GM19099 (cell line): ENCODE data around the gene MARCHF10.

Source experiments
- POLR2A ChIP-seq: IDR thresholded peaks from 3 replicates; pipeline ENCODE4 v1.6.1; 2011; ENCODE audit warnings: low read depth; ENCODE audit not compliant: insufficient read length; ENCODE audit errors: extremely low read depth

MARCHF10 gene

DNA sequence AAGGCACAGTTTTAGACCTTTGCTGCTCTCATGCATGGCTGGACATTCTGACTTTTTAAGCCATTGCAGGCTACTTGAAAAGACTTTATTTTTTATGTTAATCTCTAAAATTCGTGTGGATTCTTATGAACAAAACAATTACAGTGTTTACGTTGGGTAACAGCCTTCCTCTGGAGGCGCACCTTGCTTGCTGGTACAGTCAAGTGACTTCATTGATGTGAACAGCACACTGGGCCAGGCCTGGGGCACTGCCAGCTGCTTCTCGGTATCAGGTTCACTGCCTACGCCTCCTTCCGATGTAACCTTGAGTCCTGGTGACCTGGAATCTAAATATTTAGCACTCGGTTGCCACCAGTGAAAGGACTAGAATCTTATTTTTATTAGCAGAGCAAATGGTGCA is 27.8 kb downstream of the MARCHF10 start:
- no peak for TF ChIP-seq POLR2A

DNA sequence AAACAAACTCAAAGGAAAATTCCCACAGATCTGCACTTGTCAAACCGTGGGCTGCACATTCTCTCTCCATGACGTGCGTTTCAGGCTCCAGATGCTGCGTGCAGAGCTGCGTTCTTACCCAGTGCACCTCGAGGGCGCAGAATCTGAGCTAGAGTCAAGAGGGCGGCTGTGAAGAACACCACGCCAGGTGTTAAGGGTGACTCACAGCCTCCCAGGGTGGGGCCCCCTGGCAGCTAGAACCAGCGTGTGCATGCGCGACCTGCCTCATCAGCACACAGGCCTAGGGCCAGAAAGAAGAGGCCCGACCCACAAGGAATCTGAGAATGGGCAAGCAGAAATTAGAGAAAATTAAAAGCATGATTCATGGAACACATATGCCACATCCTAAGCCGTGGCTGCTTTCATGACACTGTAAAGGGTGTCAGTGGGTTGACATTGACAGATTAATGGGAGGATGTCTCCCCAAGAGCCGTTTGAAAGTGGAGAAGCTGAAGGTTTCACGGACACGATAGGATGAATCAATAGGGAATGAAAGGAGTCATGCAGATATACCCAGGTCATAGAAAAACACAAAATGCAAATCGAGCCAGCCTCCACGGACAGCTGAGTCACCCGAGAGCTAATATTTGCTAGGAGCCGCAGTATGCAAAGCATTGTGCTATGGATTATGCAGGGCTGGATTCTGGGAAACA is 29.0 kb downstream of the MARCHF10 start:
- no peak for TF ChIP-seq POLR2A

DNA sequence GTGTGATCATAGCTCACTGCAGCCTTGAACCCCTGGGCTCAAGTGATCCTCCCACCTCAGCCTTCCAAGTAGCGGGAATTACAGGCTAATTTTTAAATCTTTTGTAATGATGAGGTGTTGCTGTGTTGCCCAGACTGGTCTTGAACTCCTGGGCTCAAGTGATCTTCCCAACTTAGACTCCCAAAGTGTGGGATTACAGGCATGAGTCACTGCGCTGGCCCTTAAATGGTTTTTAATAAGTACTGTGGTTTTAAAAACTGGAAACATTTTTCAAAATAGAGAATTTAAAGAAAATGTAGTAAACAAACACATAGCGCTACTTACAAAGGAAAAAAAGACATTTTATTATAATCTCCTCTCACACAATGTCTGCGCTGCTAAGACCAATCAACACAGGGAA is 32.2 kb downstream of the MARCHF10 start:
- TF ChIP-seq POLR2A: no peak

DNA sequence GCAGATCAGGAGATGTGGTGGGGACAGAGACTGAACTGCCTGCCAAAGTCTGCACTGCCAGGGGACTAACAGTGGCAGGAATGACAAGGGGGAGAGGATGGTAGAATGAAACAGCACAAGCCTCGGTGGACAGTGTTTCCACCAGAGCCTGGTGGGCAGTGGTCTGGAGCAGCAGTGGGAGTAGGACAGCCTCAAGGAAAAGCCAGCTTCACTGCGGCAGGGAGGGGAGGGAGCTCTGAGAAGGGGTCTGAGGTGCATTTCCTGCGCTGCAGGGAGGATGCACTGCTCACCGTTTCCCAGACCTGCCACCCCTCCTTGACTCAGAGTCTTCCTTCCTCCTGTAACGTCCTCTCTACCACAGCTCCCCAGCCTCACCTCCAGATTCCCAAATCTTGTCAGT is 33.8 kb downstream of the MARCHF10 start:
- no peak for TF ChIP-seq POLR2A

DNA sequence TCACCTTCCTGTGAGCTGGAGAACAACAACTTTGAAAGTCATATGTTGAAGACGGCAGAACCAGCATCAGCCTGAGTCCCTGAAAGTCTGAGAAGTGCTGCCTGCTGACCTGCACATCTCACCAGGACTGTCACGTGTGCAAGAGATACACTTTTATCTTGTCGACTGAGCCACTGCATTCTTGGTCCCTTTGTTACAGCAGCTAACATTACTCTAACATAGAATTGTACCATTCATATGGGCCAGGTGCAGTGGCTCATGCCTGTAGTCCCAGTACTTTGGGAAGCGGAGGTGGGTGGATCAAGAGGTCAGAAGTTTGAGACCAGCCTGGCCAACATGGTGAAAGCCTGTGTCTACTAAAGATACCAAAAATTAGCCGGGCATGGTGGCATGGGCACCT is 40.1 kb downstream of the MARCHF10 start:
- TF ChIP-seq POLR2A: no peak

DNA sequence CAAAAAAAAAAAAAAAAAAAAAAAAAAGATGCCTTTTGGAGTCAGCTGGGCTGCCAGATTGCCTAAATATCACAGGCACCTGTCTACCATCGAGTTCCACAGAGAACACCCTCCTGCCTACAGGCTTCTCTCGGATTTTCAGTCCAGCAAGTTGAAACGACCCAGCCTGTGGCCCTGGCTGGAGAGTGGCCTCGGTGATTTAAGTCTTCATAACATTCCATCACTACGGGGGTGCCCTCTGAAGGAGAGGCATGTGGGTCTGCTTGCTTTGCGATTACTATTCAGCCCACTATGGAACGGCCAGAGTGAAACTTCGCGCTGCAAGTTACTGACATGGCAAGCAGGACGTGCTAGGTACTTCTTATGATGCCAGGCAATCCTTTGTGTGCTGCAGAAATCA is 42.8 kb downstream of the MARCHF10 start:
- TF ChIP-seq POLR2A: no peak

DNA sequence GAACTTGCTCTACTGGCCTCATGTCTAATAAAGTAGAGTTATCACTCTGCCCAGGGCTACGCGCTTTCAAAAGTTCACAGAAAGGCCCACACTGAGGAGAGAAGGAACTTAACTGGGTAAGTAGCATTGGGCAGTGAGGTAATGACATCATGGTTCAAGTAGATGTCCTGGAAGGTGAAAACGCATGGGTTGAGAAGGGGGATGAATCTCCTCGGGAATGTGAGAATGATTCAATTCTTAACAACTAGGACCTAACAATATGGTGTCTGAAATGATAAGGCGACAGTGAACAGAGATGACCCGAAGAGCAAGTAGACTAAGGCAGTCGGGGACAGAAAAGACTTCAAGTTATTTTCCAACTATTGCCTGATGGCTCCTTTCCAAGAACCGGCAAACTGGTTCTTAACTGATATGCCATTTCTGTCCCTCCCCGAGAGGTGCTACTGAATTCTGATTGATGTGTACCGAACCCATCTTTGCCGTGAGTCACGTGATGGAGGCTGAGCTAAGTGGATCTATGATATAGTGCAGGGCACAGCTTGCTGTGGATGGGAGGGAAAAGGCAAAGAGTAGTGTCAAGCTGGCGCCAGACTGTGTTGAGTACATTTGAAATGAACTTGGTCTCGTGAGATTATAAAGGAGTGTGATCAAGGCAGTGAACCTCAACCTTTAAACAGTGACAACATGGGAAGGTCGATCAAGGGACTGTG is 44.1 kb downstream of the MARCHF10 start:
- no peak for TF ChIP-seq POLR2A

DNA sequence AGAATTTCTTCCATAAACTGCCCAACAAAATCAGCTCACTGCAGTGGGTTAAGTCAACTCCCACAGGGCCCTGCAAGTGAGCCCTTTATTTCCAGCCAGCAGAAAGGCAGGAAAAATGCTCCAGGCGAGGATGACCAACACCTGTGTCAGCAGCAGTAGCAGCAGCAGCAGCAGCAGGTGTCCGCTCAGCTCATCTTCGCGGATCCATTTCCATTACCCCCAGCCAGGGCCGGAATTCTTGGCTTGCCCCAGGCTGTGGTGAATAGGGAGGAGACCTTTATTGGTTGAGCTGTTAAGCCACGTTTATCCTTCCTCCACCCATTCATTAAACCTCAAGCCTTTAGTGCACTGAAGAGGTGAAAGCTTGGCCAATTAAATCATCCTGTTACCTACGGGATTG is 46.2 kb downstream of the MARCHF10 start:
- no peak for TF ChIP-seq POLR2A

DNA sequence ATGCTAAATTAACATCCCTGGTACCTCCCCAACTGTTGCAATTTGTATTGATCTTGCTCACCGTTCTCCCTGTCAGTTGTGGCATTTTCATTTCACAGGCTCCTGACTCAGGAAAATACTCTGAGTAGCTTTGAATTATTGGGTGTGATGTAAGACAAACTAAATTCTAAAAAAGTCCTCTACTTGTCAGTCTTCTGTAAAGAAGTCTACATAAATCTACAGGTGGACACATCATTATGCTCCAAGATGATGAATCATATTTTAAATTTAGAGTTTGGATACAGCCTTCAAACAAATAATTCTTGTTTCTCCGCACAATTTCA is 47.2 kb downstream of the MARCHF10 start:
- TF ChIP-seq POLR2A: no peak

DNA sequence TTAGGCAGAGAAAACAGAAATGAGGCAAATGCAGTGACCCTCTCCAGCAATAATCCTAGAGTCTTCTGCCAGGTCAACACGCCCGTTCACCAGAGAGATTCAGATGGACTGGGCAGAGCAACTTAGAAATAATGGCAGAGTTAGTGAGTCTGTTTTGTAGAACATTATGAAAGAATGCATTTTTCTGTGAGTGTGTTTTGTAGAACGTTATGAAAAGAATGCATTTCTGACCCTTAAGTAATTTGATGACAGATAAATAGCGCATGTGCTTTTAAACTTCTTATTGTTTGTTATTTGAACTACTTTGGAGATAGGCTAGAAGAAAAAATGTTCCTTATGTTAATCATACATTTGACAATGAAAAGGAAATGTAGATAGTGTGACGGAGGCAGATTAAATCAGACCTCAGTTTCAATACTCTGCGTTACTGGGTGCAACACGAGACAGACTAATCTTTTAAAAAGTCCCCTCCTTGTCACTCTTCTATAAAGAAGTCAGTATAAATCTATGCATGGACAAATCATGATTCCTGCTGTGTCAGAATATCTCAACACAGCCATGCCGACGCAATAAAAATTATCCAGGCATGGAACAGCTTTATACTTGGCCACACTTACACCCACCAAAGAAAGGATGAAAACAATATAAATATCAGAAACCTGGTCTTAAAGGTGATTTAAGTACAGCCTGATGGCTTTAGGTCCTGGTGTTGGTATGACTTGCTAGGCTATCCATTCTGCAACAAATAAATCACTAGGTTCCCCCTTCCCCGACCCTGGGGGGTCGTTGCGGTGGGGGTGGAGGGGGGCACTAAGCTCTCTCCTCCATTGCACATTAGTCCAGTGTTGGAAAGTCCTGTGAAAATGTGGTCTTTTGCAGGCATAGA is 47.8 kb downstream of the MARCHF10 start:
- TF ChIP-seq POLR2A: no peak

DNA sequence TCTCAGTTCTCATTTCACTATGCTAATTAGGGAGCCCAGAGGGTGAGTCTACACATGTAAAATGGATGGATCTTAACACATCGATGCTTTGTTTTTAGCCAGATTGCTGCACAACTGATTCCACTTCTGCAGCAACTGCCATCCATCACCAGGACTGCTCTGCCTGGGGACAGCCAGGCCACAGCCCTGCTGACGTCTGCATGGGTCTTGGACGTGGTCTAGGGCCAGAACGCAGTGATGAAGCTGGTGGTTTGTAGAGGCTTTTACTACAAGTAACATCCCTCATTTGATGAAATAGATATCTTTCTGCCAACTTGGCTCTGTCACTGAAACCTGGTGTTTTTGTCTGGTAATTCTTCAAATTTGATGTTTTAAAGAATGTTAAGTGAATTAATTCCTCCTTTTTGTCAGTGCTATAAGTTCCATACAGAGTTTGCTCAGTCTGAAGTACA is 50.6 kb downstream of the MARCHF10 start:
- no peak for TF ChIP-seq POLR2A

DNA sequence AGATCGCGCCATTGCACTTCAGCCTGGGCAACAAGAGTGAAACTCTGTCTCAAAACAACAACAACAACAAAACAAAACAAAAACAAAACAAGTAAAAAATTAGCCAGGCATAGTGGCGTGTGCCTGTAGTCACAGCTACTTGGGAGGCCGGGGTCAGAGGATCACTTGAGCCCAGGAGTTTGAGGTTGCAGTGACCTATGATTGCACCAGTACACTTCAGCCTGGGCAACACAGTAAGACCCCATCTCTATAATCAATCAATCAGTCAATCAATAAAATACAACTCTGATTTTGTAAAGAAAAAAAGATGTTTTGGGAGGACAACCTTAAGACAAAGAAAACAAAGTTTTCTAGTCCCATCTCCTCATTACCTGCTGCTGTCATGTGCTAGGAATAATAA is 51.9 kb downstream of the MARCHF10 start:
- no peak for TF ChIP-seq POLR2A

DNA sequence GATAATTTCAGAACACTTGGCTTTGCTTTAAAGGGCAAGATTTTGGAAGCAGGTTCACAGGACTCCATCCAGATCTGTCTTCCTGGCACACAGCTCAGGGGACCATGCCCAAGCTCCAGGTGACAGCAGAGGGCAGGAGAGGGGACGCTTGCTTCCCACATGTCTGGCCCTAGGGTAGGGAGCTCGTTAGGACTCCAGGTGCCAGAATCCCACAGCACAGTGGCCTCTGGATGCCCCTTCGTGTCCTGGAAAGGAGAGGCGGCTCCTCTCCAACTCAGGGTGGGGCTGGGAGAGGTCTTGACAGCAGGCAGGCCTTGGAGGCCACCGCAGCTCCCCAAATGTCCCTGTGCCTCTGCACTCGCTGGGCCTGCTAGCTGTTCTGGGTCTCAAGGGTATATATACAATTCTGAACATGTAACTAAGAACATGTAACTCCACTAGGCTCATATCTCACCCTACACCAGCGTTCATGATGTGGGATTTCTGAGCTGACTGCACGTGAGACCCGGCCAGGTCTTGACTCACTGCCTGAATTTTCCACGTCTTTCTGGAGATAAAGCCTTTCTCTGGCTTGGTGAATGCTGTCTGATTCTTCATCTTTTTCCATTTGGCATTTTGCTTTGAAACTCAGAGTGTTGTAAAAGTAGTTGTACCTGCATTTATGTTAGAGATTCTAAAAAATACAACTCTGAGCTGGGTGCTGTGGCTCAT is 52.8 kb downstream of the MARCHF10 start:
- no peak for TF ChIP-seq POLR2A

DNA sequence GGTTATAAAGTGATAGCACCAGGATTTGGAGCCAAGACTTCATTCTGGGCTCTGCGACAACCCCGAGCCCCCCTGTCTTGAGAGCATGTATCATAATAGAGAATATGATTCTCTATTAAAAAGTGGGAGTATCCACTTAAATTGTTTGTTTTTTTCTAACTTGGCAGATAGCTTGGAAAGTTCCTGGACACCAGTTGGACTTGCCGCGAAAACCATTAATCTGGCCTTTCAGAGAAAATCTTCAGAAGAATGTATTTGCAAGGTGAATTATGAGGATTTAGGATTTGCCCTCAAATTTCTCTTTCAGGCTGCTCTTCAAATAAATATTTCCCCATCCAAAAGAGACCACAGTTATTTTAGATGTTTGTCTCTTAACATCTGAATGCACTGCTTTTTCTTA is 53.5 kb downstream of the MARCHF10 start:
- TF ChIP-seq POLR2A: no peak

DNA sequence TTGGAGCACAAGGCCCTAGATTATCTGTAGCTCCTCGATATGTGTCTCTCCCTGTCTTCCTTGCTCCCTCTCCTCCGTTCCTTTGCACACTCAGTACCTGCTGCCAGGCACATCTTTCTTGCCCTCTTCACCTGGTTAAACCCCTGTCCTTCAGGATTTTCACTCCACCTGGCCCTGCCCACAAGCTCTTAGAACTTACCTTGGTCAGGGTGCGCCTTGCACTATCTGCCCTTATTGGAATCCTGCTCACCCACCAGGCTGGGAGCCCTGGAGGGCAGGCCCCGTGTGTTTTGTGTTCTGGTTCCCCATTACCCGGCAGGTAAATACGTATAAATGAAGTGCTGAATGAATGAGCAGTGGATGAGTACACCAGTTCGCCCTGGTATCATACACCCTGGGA is 54.6 kb downstream of the MARCHF10 start:
- no peak for TF ChIP-seq POLR2A
